Natural killer cell (primary cell): ENCODE data around the gene NEGR1. TPM values are rescaled to one million over a fixed set of nuclear protein-coding genes. Genes with fewer than 3 reads are reported as not detected.

Experiments used
- ATAC-seq, 3 donors: fragments of 150-1000 bp in 2 of 3; fragments of 200-7000 bp in 1 of 3; cut with Tn5 transposase; 1 replicate in 1 of 3; 2 replicates in 2 of 3; pipeline ENCODE4 v1.10.0; 2021; ENCODE audit warnings: mild to moderate bottlenecking in 2 of 3, moderate library complexity in 2 of 3
- DNase-seq, 2 donors: peaks; one replicate each; pipeline versions ENCODE4 v3.0.0 to v3.0.0-alpha.2; 2013 to 2021; ENCODE audit warnings: mixed read lengths in 1 of 2
- H3K27ac ChIP-seq: one replicate; pipeline ENCODE4 v1.5.1; 2013; ENCODE audit warnings: mild to moderate bottlenecking, low read length
- H3K27me3 ChIP-seq: one replicate; pipeline ENCODE4 v1.6.1; 2013; ENCODE audit warnings: low read length; ENCODE audit not compliant: control insufficient read depth, insufficient read depth
- H3K36me3 ChIP-seq: one replicate; pipeline ENCODE4 v1.6.1; 2013; ENCODE audit warnings: low read length; ENCODE audit not compliant: control insufficient read depth, insufficient read depth
- H3K4me1 ChIP-seq: one replicate; pipeline ENCODE4 v1.6.1; 2013; ENCODE audit warnings: low read length; ENCODE audit not compliant: control insufficient read depth, insufficient read depth
- H3K4me3 ChIP-seq: one replicate; pipeline ENCODE4 v1.5.1; 2013; ENCODE audit warnings: low read length
- H3K9me3 ChIP-seq: one replicate; pipeline ENCODE4 v1.6.1; 2013; ENCODE audit warnings: low read length; ENCODE audit not compliant: control insufficient read depth, insufficient read depth
- H3K27ac Mint-ChIP-seq, 2 donors: one replicate each; pipeline ENCODE4 v1.8.0; 2022; ENCODE audit warnings: mild to moderate bottlenecking in 2 of 2, mixed read lengths in 2 of 2, moderate library complexity in 1 of 2
- H3K27me3 Mint-ChIP-seq, 2 donors: one replicate each; pipeline ENCODE4 v1.8.0; 2022; ENCODE audit warnings: low read depth in 2 of 2, mixed read lengths in 2 of 2
- H3K36me3 Mint-ChIP-seq: one replicate; pipeline ENCODE4 v1.8.0; 2022; ENCODE audit warnings: mixed read lengths
- H3K4me1 Mint-ChIP-seq, 2 donors: one replicate each; pipeline ENCODE4 v1.8.0; 2022; ENCODE audit warnings: mixed read lengths in 2 of 2
- H3K4me3 Mint-ChIP-seq: one replicate; pipeline ENCODE4 v1.8.0; 2022; ENCODE audit warnings: mild to moderate bottlenecking, moderate library complexity, mixed read lengths
- H3K9me3 Mint-ChIP-seq, 2 donors: one replicate each; pipeline ENCODE4 v1.8.0; 2022; ENCODE audit warnings: mixed read lengths in 2 of 2
- WGBS: methylation state at CpG from one replicate; pipeline ENCODE4 v1.1.7; 2013; ENCODE audit warnings: missing lambda C conversion rate; ENCODE audit not compliant: insufficient coverage; 5-methylcytosine and 5-hydroxymethylcytosine counted together
- intact Hi-C: fragments of 100-400 bp; cut with micrococcal nuclease; formaldehyde crosslinking; loops from one replicate; pipeline ENCODE4 v1.14.2; 2022
- total RNA-seq, 4 donors: library from RNA; stranded (reverse); fragments of 120-200 nt in 1 of 4; gene quantifications; one replicate each; pipeline versions ENCODE4 v1.2.3 to v1.2.4, GENCODE V29; 2013 to 2022
- TF ChIP-seq, protein P1 (sequence below): fragments of 200-600 bp; IDR thresholded peaks from one replicate; pipeline ENCODE4 v1.8.0; 2022; ENCODE audit warnings: antibody characterized with exemption

The NEGR1 gene
- total RNA-seq, 3 donors from 2014 or later (not counting 1 experiment from before 2014, with no cell fraction given) = 0.55 to 1.3 TPM; not detected in 1

DNA sequence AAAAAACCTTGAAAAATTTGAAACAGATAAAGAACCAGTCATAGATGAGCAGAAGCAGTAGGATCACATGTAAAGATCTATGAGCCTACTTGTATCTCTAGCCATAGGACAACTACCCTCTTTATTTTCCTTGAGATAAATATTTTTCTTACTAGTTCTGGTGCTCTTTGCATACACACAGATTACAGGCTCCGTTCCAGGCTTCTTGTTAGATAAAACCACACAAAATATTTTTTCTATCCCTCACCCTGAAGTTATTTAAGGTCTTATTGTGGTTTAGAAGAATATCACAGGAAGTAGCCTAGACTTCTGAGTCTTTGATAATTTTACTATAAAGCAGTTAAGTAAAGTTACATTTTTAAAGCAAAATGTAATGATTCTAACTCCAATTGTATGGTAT, 512.2 kb downstream of the NEGR1 start:
- WGBS = no CpG with 5 or more reads among the region's 1 CpG
- H3K27ac Mint-ChIP-seq = no peak overlapping the region
- DNase-seq (no peak), ATAC-seq (no peak)
- no peaks in the 10 kb centered on the region for H3K27me3 ChIP-seq
- TF ChIP-seq, protein P1, sequence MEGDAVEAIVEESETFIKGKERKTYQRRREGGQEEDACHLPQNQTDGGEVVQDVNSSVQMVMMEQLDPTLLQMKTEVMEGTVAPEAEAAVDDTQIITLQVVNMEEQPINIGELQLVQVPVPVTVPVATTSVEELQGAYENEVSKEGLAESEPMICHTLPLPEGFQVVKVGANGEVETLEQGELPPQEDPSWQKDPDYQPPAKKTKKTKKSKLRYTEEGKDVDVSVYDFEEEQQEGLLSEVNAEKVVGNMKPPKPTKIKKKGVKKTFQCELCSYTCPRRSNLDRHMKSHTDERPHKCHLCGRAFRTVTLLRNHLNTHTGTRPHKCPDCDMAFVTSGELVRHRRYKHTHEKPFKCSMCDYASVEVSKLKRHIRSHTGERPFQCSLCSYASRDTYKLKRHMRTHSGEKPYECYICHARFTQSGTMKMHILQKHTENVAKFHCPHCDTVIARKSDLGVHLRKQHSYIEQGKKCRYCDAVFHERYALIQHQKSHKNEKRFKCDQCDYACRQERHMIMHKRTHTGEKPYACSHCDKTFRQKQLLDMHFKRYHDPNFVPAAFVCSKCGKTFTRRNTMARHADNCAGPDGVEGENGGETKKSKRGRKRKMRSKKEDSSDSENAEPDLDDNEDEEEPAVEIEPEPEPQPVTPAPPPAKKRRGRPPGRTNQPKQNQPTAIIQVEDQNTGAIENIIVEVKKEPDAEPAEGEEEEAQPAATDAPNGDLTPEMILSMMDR = no peak
- no peaks in the 10 kb centered on the region for H3K36me3 Mint-ChIP-seq
- H3K4me1 Mint-ChIP-seq = peaks cover 0 to 11% of the 10 kb centered on the region in 2 donors
- H3K9me3 ChIP-seq = no peaks in the 10 kb centered on the region
- H3K4me3 Mint-ChIP-seq = peak overlapping the region; percentile 9
- no peak overlapping the region for H3K27ac ChIP-seq
- H3K4me3 ChIP-seq = no peak overlapping the region
- no peaks in the 10 kb centered on the region for H3K4me1 ChIP-seq
- peaks cover 2 to 3% of the 10 kb centered on the region in 2 donors for H3K9me3 Mint-ChIP-seq
- intact Hi-C loops = no loop called here
- no peaks in the 10 kb centered on the region for H3K36me3 ChIP-seq
- H3K27me3 Mint-ChIP-seq = no peaks in the 10 kb centered on the region

- Histone ChIP-seq H3K4me1 (no peaks in the 10 kb centered on the region), H3K9me3 (no peaks in the 10 kb centered on the region), H3K27ac (no peak overlapping the region), H3K4me3 (no peak overlapping the region), H3K36me3 (no peaks in the 10 kb centered on the region), H3K27me3 (no peaks in the 10 kb centered on the region)
- peaks cover 2 to 5% of the 10 kb centered on the region in 2 donors for H3K9me3 Mint-ChIP-seq
- WGBS = 67% methylated on average over 3 of the region's 4 CpGs
- peaks cover 0 to 11% of the 10 kb centered on the region in 2 donors for H3K4me1 Mint-ChIP-seq
- intact Hi-C loops = no loop called here
- DNase-seq (no peak), ATAC-seq (no peak)
- TF ChIP-seq, protein P1 = no peak
- no peaks in the 10 kb centered on the region for H3K36me3 Mint-ChIP-seq
- no peak overlapping the region for H3K4me3 Mint-ChIP-seq
- no peaks in the 10 kb centered on the region for H3K27me3 Mint-ChIP-seq
- H3K27ac Mint-ChIP-seq = no peak overlapping the region
Observed at GRCh38 chr1:71766748-71767147, 515.6 kb downstream of the NEGR1 start.

DNA sequence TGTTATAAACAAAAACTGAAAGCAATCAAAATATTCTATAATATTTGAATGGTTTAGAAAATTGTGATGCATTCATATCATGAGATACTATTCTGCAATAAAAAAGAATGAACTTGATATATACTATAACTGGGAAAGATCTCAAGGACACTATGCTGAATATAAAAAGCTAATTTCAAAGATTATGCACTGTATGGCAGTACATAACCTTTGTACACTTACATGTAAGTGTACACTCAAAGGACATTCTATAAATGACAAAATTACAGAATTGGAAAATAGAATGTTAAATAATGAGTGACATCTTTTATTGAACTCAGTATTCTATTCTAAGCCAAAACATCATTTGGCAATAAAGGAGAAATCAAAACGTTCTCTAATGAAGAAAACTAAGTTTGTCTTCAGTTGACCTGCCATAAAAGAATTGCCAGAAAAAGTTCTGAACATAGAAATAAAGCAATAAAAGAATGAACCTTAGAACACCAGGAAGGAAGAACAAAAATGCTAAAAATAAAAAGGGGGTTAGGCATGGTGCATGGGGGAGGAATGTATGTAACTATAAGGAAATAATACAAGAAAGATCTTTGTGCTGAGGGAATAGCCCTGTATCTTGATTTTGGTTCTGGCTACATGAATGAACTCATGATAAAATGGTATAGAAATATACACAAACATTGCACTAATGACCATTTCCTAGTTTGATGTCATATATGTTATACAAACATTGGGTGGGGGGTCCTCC, 519.7 kb downstream of the NEGR1 start:
- Mint-ChIP-seq H3K27ac (no peak overlapping the region), H3K9me3 (peaks cover 0 to 5% of the 10 kb centered on the region in 2 donors), H3K4me3 (no peak overlapping the region), H3K27me3 (no peaks in the 10 kb centered on the region), H3K36me3 (no peaks in the 10 kb centered on the region), H3K4me1 (no peaks in the 10 kb centered on the region)
- Histone ChIP-seq H3K4me1 (no peaks in the 10 kb centered on the region), H3K36me3 (no peaks in the 10 kb centered on the region), H3K9me3 (no peaks in the 10 kb centered on the region), H3K4me3 (no peak overlapping the region), H3K27ac (no peak overlapping the region), H3K27me3 (no peaks in the 10 kb centered on the region)
- WGBS = no CpG with 5 or more reads among the region's 1 CpG
- TF ChIP-seq, protein P1 = no peak
- no peak for ATAC-seq
- DNase-seq = no peak
- intact Hi-C loops = no loop called here

- Mint-ChIP-seq H3K36me3 (peaks cover 5% of the 10 kb centered on the region), H3K4me1 (no peaks in the 10 kb centered on the region), H3K9me3 (peaks cover 4 to 8% of the 10 kb centered on the region in 2 donors), H3K4me3 (no peak overlapping the region), H3K27me3 (no peaks in the 10 kb centered on the region), H3K27ac (no peak overlapping the region)
- H3K27ac ChIP-seq = no peak overlapping the region
- intact Hi-C loops = no loop called here
- WGBS = 82% methylated on average over 1 of the region's 1 CpG
- TF ChIP-seq, protein P1 = no peak
- no peaks in the 10 kb centered on the region for H3K4me1 ChIP-seq
- ATAC-seq = no peak
- DNase-seq = no peak
- no peak overlapping the region for H3K4me3 ChIP-seq
- H3K9me3 ChIP-seq = no peaks in the 10 kb centered on the region
- no peaks in the 10 kb centered on the region for H3K27me3 ChIP-seq
- no peaks in the 10 kb centered on the region for H3K36me3 ChIP-seq
Observed at GRCh38 chr1:71755441-71755840, 526.9 kb downstream of the NEGR1 start.
